GM12801 (cell line): Measurements from ENCODE around the gene RDH14.

Source experiments
- TF ChIP-seq, protein P1 (sequence below): IDR thresholded peaks from one replicate; pipeline ENCODE4 v1.5.1; 2011; ENCODE audit warnings: control low read depth; ENCODE audit not compliant: insufficient read length; ENCODE audit errors: extremely low read depth

RDH14 gene

DNA sequence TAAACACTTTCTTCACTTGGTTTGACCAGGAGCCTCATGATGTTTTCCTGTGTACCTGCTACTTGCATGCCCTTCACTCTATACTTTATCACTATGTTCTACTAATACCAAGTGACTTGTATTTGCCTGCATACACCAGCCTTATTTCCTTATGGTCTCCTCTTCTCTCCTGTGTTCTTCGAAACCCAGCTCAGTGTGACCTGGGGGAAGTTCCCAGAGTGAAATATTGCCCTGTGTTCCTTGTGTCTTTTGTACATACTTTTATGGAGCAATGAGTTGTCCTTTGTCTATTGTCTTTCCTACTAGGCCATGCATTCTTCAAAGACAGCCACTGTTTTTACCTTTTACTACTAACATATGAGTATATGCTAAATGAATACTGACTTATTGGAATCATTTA, 28.3 kb upstream of the RDH14 start:
- TF ChIP-seq, protein P1, sequence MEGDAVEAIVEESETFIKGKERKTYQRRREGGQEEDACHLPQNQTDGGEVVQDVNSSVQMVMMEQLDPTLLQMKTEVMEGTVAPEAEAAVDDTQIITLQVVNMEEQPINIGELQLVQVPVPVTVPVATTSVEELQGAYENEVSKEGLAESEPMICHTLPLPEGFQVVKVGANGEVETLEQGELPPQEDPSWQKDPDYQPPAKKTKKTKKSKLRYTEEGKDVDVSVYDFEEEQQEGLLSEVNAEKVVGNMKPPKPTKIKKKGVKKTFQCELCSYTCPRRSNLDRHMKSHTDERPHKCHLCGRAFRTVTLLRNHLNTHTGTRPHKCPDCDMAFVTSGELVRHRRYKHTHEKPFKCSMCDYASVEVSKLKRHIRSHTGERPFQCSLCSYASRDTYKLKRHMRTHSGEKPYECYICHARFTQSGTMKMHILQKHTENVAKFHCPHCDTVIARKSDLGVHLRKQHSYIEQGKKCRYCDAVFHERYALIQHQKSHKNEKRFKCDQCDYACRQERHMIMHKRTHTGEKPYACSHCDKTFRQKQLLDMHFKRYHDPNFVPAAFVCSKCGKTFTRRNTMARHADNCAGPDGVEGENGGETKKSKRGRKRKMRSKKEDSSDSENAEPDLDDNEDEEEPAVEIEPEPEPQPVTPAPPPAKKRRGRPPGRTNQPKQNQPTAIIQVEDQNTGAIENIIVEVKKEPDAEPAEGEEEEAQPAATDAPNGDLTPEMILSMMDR, result no peak

DNA sequence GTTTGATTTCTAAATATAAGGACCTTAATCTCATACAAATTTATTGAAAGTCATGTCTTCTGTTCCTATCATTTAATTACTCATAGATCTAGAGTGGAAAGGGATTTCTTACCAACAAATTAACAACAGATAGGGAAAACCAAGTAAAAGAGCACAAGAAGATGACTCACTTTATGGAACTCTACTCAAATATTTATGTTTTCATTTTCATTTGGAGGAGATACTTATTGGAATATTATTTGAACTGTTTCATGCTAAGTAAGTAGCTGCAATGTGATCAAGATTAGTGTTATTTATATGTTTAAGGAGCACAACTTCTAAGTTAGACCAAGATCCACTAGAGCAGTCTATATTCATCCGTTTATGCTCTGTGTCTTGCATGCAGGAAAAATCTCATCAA, 27.6 kb upstream of the RDH14 start:
- TF ChIP-seq, protein P1, result no peak

DNA sequence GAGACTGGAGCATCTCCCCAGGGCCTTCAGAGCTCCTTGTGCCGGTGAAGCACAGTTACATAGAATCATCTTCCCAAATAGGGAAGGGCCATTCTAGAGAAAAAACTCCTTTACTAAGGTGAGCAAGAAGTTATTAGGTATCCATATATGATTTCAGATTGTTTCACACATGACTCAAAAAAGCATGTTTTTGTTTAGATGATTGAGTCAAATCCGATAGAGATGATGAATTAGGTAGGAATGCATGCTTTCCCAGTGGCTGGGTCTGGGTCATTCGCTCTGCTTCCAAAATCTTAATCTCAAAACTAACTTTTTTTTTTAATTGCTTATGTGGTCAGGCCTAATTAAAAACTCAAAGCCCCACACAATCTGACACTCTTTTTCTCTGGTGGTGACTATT, 25.1 kb upstream of the RDH14 start:
- TF ChIP-seq, protein P1, result no peak

DNA sequence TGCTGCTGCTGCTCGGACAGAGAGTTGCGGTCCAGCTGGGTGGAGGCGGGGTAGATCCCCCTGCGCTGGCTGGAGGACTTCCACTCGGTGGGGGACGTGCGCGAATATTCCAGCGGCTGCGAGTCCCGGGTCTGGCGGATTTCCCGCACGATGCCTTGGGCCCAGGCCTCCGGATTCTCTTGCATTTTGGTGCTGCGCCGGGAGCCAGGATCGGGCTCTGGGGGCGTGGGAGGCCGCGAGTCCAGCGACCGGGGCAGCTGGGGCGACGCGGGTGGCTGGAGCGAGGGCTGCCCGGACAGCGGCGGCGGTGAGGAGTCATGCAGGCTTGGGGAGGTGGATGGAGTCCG, 24.1 kb upstream of the RDH14 start:
- TF ChIP-seq, protein P1, result no peak

DNA sequence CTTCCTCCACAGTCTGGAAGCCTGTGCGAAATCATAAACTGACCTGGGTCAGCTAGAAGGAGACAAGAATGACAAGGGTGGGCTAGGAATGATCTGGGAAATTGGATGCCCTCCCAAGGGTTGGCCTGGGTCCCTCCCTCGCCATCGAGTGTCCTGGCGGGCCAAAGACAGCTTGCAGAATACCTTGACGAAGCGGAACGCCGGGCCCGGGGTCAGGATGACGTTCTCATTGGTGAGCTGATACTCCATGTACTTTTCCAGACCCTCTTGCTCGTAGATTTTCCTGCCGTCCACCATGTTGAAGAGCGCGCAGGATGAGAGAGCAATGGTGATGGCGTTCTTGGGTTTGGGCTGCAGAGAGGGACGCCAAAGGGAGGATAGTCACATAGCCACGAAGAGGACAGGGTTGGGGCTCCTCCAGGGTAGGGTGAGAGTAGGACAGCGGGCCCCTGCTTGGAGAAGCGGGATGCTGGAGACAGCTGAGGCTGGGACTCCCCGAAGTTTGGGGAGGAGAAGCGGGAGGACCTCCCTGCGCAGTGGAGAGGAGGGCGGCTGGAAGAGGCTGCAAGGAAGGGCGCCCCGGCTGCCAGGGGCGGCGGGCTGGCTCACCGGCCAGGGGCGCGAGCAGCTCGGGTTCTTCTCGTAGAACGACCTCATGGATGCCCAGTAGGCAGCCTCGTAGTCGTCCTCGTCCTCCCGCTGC, 23.6 kb upstream of the RDH14 start:
- TF ChIP-seq, protein P1, result no peak

DNA sequence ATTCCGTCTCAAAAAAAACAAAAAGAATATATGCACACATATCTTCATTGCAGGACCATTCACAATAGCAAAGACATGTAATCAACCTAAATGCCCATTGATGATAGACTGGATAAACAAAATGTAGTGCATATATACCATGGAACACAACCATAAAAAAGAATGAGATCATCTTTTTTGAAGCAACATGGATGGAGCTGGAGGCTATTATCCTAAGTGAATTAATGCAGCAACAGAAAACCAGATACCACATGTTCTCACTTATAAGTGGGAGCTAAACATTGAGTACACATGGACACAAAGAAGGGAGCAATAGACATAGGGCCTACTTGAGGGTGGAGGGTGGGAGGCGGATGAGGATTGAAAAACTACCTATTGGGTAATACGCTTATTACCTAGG, 20.2 kb upstream of the RDH14 start:
- TF ChIP-seq, protein P1, result no peak

GRCh38 chr2:18578033-18578432, 17.6 kb upstream of the RDH14 start:
- TF ChIP-seq, protein P1, result no peak
